Measurements from ENCODE around the gene RALBP1.
A peak's percentile ranks its signal among the peaks of the same experiment; 100 is the strongest.
"Not testable (repeated sequence)": the region's sequence is repeated elsewhere in the genome, so short reads cannot be mapped to it uniquely, and the experiment has no call there.

RALBP1 gene

DNA sequence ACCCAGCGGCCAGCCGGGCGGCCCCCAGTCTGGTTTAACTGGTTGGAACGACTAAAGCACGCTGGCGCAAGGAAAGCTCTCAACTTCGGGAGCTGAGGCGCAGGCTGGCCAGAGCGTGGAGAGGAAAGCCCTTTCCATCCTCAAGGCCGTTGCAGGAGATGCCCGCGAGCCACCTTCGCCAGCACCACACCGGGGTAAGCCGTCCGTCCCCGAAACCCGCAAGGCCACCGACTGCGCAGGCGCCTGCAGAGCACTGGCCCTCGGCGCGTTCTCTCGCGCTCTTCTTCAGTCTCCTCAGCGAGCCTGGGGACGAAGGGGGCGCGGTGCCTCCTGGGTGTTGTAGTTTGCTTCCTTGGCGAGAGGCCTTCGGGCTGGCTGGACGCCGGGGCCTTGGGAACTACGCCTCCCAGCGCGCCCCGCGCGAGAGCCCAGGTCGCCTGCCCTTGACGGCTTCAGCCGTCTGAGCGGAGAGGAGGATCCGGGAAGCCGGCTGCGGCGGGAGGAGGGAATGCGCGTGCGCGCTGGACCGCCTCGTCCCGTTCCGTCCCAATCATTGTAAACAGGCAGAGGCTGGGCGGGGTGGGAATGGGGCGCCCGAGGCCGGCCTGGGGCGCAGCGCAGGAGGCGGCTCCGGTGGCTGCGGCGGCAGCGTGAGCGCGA, at the start of gene RALBP1:
RALBP1 (plus strand) TSS at position 531 of the 660 bp plus-strand sequence. CDS start 37,533 bp downstream, outside the sequence.
- peak; percentile 95 to 97 for DNase-seq (ENCODE audit: low read depth in 2 of 2)

GRCh38 chr18:9426753-9427152, 48.6 kb upstream of the RALBP1 start:
- DNase-seq (ENCODE audit: low read depth in 2 of 2): no peak

- DNase-seq (ENCODE audit: low read depth in 2 of 2): no peak
Measured at GRCh38 chr18:9428301-9428706, 47.0 kb upstream of the RALBP1 start.

- DNase-seq (ENCODE audit: low read depth in 2 of 2): no peak
Measured at GRCh38 chr18:9428862-9429661, 46.3 kb upstream of the RALBP1 start.

DNA sequence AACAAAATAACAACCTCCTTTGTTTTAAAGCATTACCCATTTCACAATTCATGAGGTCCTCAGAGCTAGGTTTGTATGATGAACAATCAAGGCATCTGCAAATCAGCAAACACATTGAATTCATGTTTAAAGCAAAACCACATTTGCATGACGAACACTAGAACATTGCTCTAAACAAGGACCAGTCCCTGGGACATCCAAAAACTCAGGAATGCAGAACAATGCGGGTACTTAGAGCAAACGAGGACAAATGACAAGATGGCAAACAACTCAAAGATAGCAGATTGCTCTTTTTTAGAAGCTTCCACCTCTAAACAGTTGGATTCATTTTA, 45.7 kb upstream of the RALBP1 start:
- DNase-seq (ENCODE audit: low read depth in 2 of 2): no peak

DNA sequence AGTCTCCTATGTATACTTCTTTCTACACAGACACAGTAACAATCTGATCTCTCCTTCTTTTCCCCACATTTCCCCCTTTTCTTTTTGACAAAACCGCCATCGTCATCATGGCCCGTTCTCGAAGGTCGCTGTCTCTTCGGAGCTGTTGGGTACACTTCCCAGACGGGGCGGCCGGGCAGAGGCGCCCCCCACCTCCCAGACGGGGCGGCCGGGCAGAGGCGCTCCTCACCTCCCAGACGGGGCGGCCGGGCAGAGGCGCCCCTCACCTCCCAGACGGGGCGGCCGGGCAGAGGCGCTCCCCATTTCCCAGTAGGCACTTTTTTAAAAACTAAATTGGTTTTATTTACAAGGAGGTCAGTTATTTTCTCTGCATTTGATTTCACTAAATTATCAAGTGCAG, 45.0 kb upstream of the RALBP1 start:
- DNase-seq (ENCODE audit: low read depth in 2 of 2): not testable (repeated sequence)

DNA sequence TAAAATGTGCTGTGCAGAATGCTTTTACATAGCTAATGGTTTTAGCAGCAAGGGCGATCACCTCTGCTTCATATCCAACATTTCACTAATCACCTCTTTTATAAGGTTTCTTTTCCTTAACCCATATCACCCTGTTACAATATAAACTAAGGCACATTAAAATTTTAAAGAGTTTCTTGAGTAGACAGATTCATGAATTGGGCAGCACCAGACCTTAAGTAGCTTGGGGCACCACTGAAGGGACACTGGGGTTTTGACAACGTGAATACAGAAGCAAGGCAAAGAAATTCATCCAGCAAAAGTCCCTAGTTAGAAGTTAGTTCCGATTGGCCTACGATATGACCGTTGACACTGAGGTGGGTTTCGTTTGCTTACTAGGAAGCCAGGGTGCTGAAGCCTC, 44.0 kb upstream of the RALBP1 start:
- no peak for DNase-seq (ENCODE audit: low read depth in 2 of 2)

GRCh38 chr18:9433122-9433521, 42.2 kb upstream of the RALBP1 start:
- not testable (repeated sequence) for DNase-seq (ENCODE audit: low read depth in 2 of 2)

DNA sequence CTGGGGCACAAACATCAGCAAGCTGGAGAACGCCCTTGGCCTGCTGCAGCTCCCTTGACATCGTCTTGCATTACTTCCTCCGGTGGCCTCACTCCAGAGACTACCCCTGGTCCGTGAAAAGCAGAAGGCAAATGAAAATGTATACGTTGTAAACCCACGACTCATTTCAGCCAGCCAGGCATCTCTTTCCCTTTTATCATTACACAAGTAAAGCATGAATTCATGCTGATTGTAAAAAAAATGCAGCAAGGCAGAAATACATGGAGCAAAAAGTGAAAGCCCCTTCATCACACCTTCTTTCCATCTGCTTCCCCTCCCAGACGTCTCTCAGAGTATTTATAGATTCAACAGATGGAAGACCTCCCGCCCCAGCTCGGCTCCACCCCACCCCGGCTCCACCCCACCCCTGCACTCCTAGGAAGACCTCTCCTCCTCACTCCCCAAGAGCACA, 41.6 kb upstream of the RALBP1 start:
- DNase-seq (ENCODE audit: low read depth in 2 of 2): no peak

DNA sequence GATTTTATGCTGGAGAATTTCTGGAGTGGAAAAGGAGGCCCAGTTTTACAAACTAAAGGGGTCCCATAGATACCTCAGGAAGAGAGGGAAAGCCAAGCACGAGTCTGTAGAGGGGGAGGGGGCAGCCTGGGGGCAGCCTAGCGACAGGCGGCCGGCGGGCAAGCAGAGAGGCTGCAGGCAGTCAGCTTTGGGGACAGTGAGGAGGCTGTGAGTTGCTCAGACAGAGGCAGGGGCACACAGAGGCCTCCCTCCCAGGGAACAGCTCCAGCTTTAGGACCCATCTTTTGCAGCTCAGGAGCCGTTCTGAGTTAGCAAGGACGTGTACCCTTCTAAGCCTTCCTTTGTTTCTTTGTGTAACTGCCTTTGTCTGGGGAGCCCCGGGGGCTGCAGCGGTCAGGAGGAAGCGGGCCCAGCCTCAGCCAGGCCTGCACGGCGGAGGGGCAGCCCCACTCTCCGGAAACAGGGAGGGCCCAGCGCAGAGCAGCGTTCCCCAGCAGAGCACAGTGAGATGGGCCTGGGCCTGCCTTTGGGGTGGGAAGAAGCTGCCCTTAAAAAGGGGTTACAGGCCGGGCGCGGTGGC, 41.1 kb upstream of the RALBP1 start:
- DNase-seq (ENCODE audit: low read depth in 2 of 2): no peak

GRCh38 chr18:9435041-9435440, 40.3 kb upstream of the RALBP1 start:
- no peak for DNase-seq (ENCODE audit: low read depth in 2 of 2)

DNA sequence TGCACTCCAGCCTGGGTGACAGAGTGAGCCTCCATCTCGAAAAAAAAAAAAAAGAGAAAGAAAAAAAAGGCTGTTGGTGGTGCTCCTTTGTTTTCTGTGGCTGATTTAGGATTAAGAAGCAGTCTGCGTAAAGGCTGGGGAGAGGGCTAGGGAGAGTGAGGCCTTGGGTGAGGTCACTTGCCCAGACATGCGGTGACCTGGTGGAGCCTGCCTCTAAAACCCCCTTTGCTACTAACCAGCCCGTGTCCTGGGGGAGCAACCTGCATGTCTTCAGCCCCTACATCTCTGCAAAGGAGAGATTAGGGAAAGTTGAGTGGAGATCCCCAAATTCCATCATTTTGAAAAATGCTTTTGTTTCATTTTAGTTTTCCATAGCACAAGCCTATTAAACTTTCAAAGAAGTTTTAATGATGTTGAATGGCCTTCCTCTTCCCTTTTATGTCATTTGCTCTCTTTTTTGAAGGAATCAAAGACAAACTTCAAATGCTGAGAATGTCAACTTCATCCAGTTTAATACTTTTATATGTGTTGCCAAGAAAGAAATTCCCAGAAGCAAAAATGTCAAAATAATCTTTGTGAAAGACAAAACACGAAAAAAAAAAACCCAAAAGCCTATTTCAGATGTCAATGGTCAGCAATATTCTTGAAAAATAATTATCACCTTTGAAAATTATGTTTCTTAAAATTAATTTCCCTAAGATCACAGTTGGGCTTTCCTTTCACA, 38.9 kb upstream of the RALBP1 start:
- DNase-seq (ENCODE audit: low read depth in 2 of 2): no peak

GRCh38 chr18:9437021-9437437, 38.3 kb upstream of the RALBP1 start:
- DNase-seq (ENCODE audit: low read depth in 2 of 2): no peak

GRCh38 chr18:9437672-9438071, 37.6 kb upstream of the RALBP1 start:
- DNase-seq (ENCODE audit: low read depth in 2 of 2): no peak

GRCh38 chr18:9441061-9441460, 34.3 kb upstream of the RALBP1 start:
- DNase-seq (ENCODE audit: low read depth in 2 of 2): no peak

- no peak for DNase-seq (ENCODE audit: low read depth in 2 of 2)
Measured at GRCh38 chr18:9444549-9444948, 30.8 kb upstream of the RALBP1 start.

DNA sequence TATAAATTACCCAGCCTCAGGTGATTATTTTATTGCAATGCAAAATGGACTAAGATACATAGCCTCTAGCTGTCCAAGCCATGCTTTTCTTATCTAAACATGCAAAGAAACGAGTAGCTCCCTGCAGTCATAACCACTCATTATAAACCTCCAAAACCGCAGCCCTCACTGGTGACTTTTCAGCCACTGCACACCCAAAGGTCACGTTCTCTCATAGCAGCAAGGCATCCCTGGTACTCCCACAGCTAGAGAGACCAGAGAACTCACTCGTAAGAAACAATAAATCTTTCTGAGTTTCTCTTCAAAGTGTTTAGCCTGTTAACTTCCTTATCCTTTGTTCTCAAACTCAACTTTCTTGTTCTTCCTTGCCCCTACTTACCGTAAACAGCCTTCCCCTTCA, 28.5 kb upstream of the RALBP1 start:
- DNase-seq (ENCODE audit: low read depth in 2 of 2): no peak

DNA sequence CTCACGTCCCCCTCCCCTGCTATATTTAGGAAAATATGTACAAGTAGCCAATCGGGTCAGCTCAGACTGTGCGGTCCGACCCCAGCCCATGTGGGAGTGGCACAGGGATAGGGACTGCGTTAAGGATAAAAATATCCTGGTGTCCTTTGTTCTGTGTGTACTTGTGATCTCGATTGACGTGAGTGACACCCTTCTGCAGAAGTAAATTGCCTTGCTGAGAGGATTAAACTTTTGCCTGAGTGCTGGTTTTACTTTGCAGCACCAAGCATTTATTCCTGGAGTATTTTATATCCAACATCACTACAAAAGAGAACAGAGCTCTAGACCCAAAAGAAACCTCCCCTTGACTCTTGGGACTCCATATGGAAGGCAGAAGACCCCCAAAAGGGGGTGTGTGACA, 28.0 kb upstream of the RALBP1 start:
- DNase-seq (ENCODE audit: low read depth in 2 of 2): no peak

DNA sequence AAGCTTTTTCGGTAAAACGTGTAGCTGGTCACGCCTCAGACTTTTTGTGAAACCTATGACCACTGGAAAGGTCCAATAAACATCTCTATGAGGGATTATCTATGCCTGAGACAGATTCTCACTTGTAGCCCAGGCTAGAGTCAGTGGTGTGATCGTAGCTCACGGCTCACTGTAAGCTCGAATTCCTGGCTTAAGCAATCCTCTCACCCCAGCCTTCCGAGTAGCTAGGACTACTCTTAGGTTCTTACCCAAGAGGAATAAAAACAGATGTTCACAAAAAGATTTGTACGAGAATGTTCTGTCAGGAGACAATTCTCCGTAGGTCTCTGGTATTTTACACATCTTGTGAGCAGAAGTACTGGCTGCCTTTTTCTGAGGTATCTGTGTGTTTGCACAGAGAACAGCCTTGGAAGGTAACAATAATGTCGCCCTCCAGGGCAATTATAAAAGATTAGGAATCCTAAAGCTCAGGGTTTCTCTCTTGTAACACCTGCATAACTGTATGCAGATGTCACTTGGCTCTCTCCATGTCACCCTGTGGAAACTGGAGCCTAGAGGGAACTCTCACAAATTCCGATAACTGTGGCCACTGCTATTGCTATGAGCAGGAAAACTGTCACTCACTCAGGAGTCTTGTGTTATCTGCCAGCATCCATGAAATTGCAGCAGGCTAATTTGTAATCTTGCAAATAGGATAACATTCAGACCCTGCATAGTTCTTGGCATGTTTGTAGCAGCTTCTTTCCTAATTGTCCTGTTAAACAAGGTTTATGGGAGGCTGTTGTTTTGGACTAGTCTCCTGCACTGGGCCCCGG, 25.5 kb upstream of the RALBP1 start:
- no peak for DNase-seq (ENCODE audit: low read depth in 2 of 2)

DNA sequence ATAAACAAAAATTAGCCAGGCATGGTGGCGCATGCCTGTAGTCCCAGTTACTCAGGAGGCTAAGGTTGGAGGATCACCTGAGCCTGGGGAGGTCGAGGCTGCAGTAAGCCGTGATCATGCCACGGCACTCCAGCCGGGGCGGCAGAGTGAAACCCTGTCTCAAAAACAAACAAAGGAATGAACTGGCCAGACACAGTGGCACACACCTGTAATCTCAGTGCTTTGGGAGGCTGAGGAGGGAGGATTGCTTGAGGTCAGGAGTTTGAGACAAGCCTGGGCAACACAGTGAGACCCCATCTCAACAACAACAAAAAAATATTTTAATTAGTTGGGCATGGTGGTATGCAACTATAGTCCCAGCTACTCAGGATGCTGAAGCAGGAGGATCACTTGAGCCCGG, 24.4 kb upstream of the RALBP1 start:
- DNase-seq (ENCODE audit: low read depth in 2 of 2): not testable (repeated sequence)

- no peak for DNase-seq (ENCODE audit: low read depth in 2 of 2)
Measured at GRCh38 chr18:9453283-9453682, 22.0 kb upstream of the RALBP1 start.
